Neutrophil (primary cell): Measurements from ENCODE around the gene ABCB7.

Experiments used
- H3K27ac ChIP-seq: fragments of 200-600 bp; sonication (generic); 2 replicates; pipeline ENCODE4 v1.5.1; 2016; ENCODE audit warnings: mild to moderate bottlenecking, moderate library complexity
- H3K27me3 ChIP-seq: fragments of 200-600 bp; sonication (generic); 2 replicates; pipeline ENCODE4 v1.6.0; 2016; ENCODE audit warnings: mild to moderate bottlenecking
- H3K36me3 ChIP-seq: fragments of 200-600 bp; sonication (generic); 2 replicates; pipeline ENCODE4 v1.5.1; 2017
- H3K4me1 ChIP-seq, 2 experiments: fragments of 200-600 bp in 1 of 2; sonication (generic) in 1 of 2; 1 replicate in 1 of 2; 2 replicates in 1 of 2; pipeline versions ENCODE4 v1.5.1 to v1.6.1; 2013 to 2016; ENCODE audit warnings: low read depth in 1 of 2, low read length in 1 of 2, mild to moderate bottlenecking in 1 of 2, moderate library complexity in 1 of 2; ENCODE audit not compliant: control insufficient read depth in 1 of 2, insufficient read depth in 1 of 2
- H3K4me3 ChIP-seq, 2 experiments: fragments of 200-600 bp in 1 of 2; sonication (generic) in 1 of 2; 1 replicate in 1 of 2; 2 replicates in 1 of 2; pipeline ENCODE4 v1.5.1; 2013 to 2016; ENCODE audit warnings: low read depth in 1 of 2, low read length in 1 of 2, mild to moderate bottlenecking in 1 of 2, moderate library complexity in 1 of 2
- H3K9me3 ChIP-seq: fragments of 200-600 bp; sonication (generic); 2 replicates; pipeline ENCODE4 v1.5.1; 2016
- CTCF ChIP-seq: fragments of 200-600 bp; sonication (generic); IDR thresholded peaks from 2 replicates; pipeline ENCODE4 v1.5.1; 2016; ENCODE audit warnings: antibody characterized with exemption

Gene ABCB7

GRCh38 chrX:75084757-75085156, 71.3 kb downstream of the ABCB7 start:
- H3K4me3 ChIP-seq = no peak overlapping the region
- H3K27ac ChIP-seq = no peak overlapping the region
- H3K27me3 ChIP-seq = no peaks in the 10 kb centered on the region
- TF ChIP-seq CTCF = no peak
- H3K4me1 ChIP-seq = no peaks in the 10 kb centered on the region
- H3K36me3 ChIP-seq = no peaks in the 10 kb centered on the region
- H3K9me3 ChIP-seq = no peaks in the 10 kb centered on the region

GRCh38 chrX:75076429-75076828, 79.7 kb downstream of the ABCB7 start:
- H3K4me1 ChIP-seq = no peaks in the 10 kb centered on the region
- no peak overlapping the region for H3K4me3 ChIP-seq
- no peaks in the 10 kb centered on the region for H3K36me3 ChIP-seq
- no peak overlapping the region for H3K27ac ChIP-seq
- TF ChIP-seq CTCF = no peak
- no peaks in the 10 kb centered on the region for H3K9me3 ChIP-seq
- H3K27me3 ChIP-seq = no peaks in the 10 kb centered on the region

- no peak for TF ChIP-seq CTCF
- H3K36me3 ChIP-seq = peaks cover 4% of the 10 kb centered on the region
- no peak overlapping the region for H3K4me3 ChIP-seq
- no peaks in the 10 kb centered on the region for H3K4me1 ChIP-seq
- no peaks in the 10 kb centered on the region for H3K9me3 ChIP-seq
- no peaks in the 10 kb centered on the region for H3K27me3 ChIP-seq
- no peak overlapping the region for H3K27ac ChIP-seq
These were observed 81.6 kb downstream of the ABCB7 start for GRCh38 chrX:75074475-75074874.

- H3K36me3 ChIP-seq = peaks cover 4% of the 10 kb centered on the region
- no peak overlapping the region for H3K4me3 ChIP-seq
- no peaks in the 10 kb centered on the region for H3K4me1 ChIP-seq
- no peak for TF ChIP-seq CTCF
- no peak overlapping the region for H3K27ac ChIP-seq
- no peaks in the 10 kb centered on the region for H3K9me3 ChIP-seq
- H3K27me3 ChIP-seq = no peaks in the 10 kb centered on the region
These were observed 84.7 kb downstream of the ABCB7 start for GRCh38 chrX:75071334-75071733.

GRCh38 chrX:75067931-75068330, 88.2 kb downstream of the ABCB7 start:
- Histone ChIP-seq H3K9me3 (no peaks in the 10 kb centered on the region), H3K27ac (no peak overlapping the region), H3K4me1 (no peaks in the 10 kb centered on the region), H3K4me3 (no peak overlapping the region), H3K27me3 (no peaks in the 10 kb centered on the region), H3K36me3 (peaks cover 4% of the 10 kb centered on the region)
- no peak for TF ChIP-seq CTCF

DNA sequence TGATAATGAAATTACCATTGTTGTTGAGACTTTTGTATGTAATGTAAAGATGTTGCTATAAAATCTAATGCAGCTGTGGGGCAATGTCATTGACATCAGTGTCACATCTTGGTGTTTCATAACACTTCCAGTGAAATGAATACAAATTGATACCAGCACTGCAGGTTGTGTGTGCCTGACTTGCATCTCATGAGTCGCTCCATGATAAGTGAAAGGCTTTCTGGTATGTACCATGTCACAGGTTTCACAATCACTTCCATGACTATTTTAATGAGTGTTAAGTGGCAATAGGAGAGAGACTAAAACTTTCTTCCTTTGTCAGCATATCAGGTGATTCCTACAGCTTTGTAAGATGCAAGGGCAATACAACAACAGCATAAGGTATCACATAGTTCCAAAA, 94.4 kb downstream of the ABCB7 start:
- no peak for TF ChIP-seq CTCF
- Histone ChIP-seq H3K27me3 (no peaks in the 10 kb centered on the region), H3K27ac (no peak overlapping the region), H3K4me3 (no peak overlapping the region), H3K36me3 (no peaks in the 10 kb centered on the region), H3K9me3 (no peaks in the 10 kb centered on the region), H3K4me1 (no peaks in the 10 kb centered on the region)
